ENCODE data around the gene PSMA2. TPM values are rescaled to one million over a fixed set of nuclear protein-coding genes. Genes with fewer than 3 reads are reported as not detected.

The PSMA2 gene
- total RNA-seq, 1 donor from 2014 or later, result 62.1 TPM

DNA sequence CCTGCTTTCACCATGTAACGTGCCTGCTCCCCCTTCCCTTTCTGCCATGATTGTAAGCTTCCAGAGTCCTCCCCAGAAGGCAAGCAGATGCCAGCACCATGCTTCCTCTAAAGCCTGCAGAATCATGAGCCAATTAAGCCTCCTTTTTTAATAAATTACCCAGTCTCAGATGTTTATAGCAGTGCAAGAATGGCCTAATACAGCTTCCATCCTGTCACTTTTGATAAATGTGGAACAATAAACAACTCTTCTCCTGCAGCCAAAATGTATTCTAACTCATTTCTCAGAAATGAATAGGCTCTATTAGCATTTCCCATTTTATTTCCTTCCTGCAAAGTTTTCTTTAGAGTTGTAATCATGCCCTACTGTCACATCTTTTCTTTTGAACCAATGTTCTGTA, 63.5 kb downstream of the PSMA2 start:
- no peaks in the 10 kb centered on the region for H3K36me3 ChIP-seq (ENCODE audit: control insufficient read depth, insufficient read depth, low read length)
- H3K27me3 ChIP-seq (ENCODE audit: control insufficient read depth, insufficient read depth, low read length), result no peaks in the 10 kb centered on the region
- DNase-seq (ENCODE audit: low read depth) (no peak), FAIRE-seq (no peak)
- TF ChIP-seq, protein P1, sequence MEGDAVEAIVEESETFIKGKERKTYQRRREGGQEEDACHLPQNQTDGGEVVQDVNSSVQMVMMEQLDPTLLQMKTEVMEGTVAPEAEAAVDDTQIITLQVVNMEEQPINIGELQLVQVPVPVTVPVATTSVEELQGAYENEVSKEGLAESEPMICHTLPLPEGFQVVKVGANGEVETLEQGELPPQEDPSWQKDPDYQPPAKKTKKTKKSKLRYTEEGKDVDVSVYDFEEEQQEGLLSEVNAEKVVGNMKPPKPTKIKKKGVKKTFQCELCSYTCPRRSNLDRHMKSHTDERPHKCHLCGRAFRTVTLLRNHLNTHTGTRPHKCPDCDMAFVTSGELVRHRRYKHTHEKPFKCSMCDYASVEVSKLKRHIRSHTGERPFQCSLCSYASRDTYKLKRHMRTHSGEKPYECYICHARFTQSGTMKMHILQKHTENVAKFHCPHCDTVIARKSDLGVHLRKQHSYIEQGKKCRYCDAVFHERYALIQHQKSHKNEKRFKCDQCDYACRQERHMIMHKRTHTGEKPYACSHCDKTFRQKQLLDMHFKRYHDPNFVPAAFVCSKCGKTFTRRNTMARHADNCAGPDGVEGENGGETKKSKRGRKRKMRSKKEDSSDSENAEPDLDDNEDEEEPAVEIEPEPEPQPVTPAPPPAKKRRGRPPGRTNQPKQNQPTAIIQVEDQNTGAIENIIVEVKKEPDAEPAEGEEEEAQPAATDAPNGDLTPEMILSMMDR (IDR thresholded peaks at IDR 0.05; ENCODE audit: insufficient read depth, low read length, severe bottlenecking), result no peak
- no peak overlapping the region for H3K4me3 ChIP-seq (ENCODE audit: low read depth, low read length)

Other genes with a start within 250 kb of the PSMA2 start
- 3.2 and 3.7 TPM in 2 replicates for gene C7orf25, start 20.1 kb downstream of the PSMA2 start, total RNA-seq
- gene MRPL32, start 202 bp upstream of the PSMA2 start, total RNA-seq, result 62.6 and 63.2 TPM in 2 replicates
- under 0.01 TPM in 1 of 2 replicates, not detected in the other for gene HECW1, start 180.5 kb upstream of the PSMA2 start, total RNA-seq

Measured in bronchial epithelial cell (primary cell).